Stimulated activated CD4-positive, alpha-beta T cell treated with anti-CD3 and anti-CD28 coated beads, Interleukin-12 subunit alpha, Interleukin-12 subunit beta, amount 100 ng/mL, for 48 hours (primary cell): ENCODE results near the gene CACNA1S.
A peak's percentile ranks its signal among the peaks of the same experiment; 100 is the strongest.

ENCODE experiments used
- DNase-seq, 3 donors: peaks; one replicate each; pipeline ENCODE4 v3.0.0-alpha.2; 2020; ENCODE audit warnings: low read depth in 2 of 3, low spot score in 1 of 3

CACNA1S gene

GRCh38 chr1:201116091-201116490, 3.9 kb upstream of the CACNA1S start:
- no peak for DNase-seq

DNA sequence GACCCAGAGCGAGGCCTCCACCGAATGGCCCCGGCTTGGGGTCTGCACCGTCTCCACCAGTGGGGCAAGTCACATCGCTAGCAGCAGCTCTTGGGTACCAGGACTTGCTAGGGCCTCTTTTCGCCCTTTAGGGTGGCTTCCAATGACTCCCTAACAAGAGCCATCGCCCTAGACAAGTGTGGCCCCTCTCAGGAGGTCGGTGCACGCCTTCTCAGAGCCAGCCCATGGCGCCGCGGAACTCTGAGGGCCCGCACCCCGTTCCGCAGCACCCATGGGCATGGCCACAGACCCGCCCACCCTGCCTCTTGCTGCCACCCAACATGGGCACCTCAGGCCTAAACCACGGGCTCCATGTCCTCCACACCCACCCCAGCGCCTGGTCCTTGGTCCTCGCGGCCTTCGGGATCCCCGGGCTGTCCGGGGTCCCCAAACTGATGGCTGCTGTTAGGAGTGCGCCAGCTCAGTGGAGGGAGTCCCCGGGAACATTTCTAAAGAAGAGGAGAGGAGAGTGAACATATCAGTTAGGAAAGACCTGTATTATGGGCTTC, 3.2 kb upstream of the CACNA1S start:
- DNase-seq = no peak

DNA sequence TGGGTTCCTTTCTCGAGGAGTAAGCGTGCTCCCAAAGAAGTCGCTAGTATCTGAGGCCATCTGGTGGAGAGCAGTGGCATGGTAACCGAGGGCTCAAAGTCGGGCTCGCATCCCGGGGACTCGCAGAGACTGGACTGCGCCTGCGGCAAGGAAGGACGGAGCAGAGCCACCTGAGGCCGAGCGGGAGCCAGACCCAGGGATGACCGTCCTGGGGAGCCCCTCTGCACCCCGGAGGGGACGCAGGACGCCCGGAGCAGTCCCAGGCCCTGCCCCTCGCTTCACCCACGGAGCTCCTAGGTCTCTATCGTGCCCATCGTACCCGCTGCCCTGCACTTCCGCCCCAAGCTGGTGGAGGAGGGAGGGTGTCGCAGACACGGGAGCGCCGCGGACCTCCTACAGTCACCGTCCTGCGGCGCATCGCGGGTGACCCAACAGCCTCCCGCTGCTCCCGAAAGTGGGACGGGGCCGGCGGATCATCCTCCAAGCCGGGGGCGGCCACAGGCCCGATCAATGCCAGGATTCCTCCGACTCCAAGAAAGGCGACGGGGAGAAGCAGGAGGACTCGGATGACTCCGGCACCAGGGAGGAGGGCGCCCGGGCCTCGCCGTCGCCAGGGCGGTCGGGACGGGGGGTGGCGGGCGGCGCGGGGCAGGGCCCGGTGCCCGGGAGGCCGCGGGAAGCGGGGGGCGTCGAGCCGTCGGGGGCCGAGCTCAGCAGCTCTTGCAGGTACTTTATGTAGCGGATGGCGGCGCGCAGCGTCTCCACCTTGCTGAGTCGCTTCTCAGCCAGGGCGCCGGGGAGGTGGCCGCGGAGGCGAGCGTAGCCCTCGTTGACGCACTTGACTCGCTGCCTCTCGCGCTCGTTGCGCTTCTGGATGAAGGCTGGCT, 2.3 kb upstream of the CACNA1S start:
- DNase-seq = peak; percentile 69 to 71 (median 70)

GRCh38 chr1:201113451-201114244, 1.4 kb upstream of the CACNA1S start:
- DNase-seq = no peak

GRCh38 chr1:201112926-201113325, 700 bp upstream of the CACNA1S start:
- DNase-seq = no peak

GRCh38 chr1:201111672-201112071, 554 bp downstream of the CACNA1S start:
- no peak for DNase-seq

DNA sequence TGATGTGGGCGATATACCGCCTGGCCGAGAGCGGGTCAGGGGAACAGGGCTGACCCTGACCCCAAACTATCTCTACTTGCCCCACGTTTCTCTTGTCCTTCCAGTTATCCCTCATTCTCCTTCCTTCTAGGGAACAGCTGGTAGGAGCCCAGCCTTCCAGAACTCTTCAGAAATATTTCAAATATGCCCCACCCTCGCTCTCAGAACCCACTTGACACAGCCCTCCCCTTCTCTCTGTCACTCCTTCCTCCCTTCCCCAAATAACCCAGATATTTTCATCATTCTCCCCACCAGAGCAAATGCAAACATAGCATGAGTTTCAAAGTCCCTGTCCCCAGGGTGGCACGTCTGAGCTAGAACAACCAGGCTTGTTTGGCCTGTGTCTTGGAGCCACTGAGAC, 1.1 kb downstream of the CACNA1S start:
- DNase-seq = no peak

GRCh38 chr1:201110616-201111015, 1.6 kb downstream of the CACNA1S start:
- no peak for DNase-seq

DNA sequence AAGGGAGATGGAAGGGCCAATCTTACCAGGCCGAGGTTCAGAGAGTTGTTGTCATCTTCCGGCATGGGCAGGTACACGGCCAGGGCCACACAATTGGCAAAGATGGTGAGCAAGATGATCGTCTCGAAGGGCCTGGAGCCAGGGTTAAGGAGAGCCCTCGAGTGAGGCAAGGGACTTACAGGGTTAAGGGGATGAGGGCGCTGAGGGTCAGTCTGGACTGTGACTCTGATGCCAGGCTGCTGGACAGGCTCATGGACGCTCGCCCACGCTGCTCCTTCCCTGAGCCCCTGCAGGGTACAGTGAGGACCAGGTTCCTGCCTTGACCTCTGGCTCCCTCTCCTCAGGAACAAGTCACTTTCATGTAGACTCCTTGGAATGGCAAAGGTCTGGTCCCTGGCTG, 2.1 kb downstream of the CACNA1S start:
- DNase-seq = no peak

- no peak for DNase-seq
Observed at GRCh38 chr1:201109651-201110050, 2.6 kb downstream of the CACNA1S start.

DNA sequence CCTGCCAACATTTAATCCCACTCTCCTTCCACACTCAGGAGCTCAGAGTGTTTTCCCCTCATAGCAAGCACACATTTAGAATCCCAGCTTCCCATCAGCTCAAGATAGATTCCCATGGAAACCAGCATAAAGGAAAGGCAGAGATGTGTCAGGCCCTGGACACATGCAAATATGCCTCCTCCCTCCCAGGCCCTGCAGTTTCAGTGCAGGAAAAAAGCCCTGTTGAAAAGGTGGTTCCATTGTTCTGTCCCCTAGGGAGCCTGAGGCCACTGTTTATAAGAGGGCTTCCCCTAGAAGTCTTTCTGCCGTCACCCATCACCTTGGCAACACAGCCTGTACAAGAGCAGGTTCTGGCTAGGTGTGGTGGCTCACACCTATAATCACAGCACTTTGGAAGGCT, 3.6 kb downstream of the CACNA1S start:
- DNase-seq = no peak

GRCh38 chr1:201105688-201106087, 6.5 kb downstream of the CACNA1S start:
- no peak for DNase-seq

DNA sequence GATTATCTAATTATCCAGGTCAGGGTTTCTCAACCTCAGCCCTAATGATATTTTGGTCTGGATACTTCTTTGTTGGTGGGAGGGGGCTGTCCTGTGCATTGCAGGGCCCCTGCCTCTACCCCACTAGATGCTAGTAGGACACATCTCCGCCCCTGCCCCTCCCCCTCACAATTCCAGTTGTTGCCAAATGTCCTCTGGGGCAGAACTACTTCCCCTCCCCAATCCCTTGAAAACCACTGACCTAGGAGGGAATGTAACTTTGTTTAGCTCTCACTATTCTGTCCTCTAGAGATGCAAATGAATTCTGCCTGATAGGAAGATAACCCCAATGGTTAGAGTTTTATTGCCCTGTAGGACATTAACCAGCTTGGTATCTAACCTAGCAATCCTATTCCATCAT, 8.1 kb downstream of the CACNA1S start:
- DNase-seq = no peak

- no peak for DNase-seq
Observed at GRCh38 chr1:201103666-201104065, 8.6 kb downstream of the CACNA1S start.

DNA sequence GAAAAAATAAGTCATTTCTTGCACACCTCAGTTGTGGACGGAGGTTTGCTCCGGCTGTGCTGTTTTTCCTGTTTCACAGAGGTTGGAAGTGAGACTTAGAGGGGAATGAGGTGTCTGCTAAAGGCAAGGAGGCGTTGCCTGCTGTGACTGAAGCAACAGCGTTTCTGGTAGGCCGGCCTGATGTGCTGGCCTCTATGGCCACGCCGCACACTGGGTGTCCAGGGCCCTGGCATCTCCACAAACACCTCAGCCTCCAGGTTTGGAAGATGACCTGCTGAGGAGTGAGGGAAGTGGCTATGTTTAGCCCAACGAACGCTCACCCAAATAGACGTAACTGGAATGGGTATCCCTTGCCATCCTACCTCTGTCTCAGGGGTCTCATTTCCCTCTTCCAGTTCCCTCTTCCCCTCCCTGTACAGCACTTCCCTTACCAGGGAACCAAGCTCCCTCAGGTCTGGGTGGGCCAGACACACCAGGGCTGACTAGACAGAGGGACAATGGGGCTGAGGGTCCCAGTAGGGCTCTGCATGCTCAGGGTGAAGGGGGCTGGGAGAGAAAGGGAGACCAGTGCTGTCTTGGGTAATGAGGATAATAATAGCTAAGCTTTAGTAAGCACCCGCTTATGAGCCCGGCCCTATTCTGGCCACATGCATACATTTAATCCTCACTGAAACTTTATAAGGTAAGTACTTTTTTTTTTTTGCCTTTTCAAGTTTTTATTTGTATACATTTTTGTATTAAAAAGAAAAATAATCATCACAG, 11.9 kb downstream of the CACNA1S start:
- DNase-seq = no peak

DNA sequence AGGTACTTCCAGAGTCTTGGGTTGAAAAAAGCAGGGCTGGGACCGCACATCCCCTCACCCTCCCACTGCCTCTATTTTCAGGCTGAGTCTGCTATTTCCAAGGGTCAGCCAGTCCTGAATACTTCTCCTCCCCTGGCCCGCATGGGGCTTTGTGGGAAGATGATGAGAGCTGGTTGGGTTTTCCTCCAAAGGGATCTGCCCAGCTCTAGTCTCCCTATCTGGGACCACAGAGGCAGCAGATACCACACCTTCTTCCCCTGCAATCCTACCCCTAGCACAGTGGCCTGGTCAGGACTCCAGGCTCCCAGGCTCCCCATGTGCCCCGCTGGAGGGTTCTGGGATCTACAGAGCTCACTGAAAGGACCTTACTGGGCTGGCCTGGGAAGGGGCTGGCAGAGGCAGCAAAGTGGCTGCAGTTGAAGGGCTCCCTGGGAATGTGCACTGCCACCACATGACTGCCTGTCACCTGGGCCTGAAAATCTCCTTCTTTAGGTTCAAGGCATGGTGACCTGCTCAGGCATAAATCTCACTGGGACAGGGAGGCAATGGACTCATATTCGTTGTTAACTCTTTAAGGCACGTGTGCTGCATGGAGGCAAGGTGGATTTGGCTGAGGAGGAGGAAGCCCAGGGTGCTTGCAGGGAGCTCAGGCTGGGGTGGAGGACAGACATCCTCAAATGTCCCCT, 13.1 kb downstream of the CACNA1S start:
- DNase-seq = no peak

DNA sequence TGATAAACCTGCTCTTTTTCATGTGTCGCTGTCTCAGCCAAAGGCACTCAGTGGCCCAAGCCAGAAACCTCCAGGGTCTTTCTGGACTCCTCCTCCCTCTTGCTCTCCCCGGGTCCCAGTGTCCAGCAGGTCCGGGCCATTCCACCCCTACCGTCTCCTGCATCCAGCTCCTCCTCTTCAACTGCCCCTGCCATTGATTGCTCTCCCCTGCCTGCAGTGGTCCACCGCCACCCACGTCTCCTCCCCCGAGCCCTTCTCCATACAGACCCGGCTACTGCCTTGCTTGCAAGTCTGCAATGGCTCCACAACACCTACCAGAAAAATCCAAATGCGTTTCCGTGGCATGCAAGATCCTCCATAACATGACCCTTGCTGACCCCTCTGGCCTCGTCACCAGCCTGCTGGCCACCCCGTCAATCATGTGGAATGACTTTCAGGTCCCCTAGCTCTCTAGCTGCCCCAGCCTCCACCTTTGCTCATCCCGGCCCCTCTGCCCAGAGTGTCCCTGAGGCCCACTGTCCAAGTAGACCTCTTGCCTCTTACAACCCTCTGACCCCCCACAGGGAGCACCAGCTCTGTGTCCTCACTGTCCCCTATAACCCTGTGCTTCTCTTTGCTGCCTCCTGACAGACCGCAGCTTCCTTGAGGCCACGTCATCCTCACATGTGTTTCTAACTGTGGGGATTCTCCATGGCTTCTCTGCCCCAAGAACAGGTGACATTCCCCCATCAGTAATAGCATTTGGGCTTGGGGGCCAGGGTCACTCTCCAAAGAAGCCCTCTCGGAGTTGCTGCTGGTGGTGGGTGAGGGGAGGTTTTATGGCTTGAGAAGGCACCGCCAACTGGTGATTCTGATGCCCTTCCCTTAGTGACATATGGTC, 15.0 kb downstream of the CACNA1S start:
- DNase-seq = no peak

DNA sequence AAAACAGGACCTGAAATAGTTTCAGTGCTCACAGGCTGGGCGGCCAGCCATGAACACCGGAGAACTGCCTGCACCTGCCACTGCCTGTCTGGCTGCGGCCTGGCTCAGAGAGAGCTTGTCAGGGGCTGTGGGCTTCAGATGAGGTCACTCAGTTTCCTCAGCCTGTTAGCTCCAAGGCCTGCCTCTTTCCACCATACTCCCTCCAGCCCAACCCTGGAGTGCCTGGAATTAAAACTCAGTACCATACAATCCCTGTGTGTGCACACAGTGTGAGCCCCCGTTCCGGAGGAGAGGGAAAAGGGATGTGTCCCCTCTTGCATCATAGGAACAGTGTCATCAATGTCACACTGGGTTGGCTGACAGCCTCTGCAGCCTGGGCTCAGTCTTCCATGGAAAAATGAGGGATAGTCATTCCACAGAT, 16.2 kb downstream of the CACNA1S start:
- no peak for DNase-seq

- no peak for DNase-seq
Observed at GRCh38 chr1:201095581-201095980, 16.6 kb downstream of the CACNA1S start.

DNA sequence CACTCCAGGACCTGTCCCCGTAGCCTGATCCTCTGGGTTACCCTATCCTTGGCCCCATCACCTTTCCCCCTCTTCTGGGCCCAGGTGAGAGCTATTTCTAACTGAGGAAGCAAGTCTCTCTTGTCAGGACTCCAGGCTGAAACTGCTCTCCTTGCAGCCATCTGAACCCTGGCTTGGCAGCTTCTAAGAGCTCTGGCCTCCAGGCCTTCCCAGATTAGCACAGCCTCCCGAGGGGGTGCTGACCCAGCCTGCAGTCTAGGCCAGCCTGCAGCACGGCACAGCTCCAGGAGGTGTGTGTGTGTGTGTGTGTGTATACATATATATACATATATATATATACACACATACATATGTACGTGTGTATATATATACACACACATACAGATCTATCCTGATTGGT, 17.4 kb downstream of the CACNA1S start:
- no peak for DNase-seq
